GM19372 (cell line): ENCODE results near the gene MMP8.
A peak's percentile ranks its signal among the peaks of the same experiment; 100 is the strongest.
"Not testable (repeated sequence)": the region's sequence is repeated elsewhere in the genome, so short reads cannot be mapped to it uniquely, and the experiment has no call there.

ENCODE experiments used
- ATAC-seq: cut with Tn5 transposase; IDR thresholded peaks from one replicate; pipeline ENCODE4 v1.9.1; 2021; ENCODE audit warnings: mild to moderate bottlenecking, low read depth, moderate library complexity; ENCODE audit not compliant: unreplicated experiment

Gene MMP8

GRCh38 chr11:102724904-102725500 is at the start of gene MMP8:
Gene MMP8, minus strand, starts transcription at chr11:102724954. Its CDS starts 99 bp downstream, at chr11:102724855.
- no peak for ATAC-seq

DNA sequence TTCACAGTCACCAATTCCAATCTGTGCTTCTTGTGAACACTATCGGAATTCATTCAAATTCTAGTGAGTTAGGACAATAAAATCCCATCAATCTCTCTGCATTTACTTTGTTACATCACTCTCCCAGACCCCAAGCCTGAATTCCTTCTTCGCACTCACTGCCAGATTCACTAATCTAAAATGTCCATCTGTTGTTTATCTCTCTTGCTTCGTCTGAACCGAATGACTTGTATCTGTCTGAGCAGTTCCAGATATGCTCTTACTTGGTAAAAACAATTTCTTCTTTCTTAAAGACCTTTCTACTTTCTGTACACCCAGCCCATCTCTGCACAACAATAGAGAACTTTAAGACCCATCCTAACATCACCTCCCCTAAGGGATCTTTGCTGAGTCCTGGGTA is 48.6 kb upstream of the MMP8 start:
- ATAC-seq, result no peak

DNA sequence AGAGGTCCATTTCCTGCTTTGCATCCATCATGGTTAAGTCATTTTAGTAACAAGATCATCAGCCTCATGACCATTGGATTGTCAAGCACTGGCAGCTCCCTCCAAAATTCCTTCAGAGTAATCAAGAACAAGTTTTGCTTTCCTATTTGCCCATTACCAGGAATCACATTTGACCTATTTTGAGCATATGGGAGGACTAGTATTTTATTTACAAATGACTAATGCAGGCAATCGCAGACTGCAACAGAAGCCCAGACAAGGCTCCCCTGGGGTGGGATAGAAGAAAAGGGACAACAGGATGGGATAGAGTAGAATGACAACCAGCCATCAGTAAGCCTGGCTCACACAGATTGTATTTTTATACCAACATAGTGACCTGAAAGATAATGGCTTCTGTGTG is 46.6 kb upstream of the MMP8 start:
- no peak for ATAC-seq

- no peak for ATAC-seq
Measured at GRCh38 chr11:102770191-102770590, 45.4 kb upstream of the MMP8 start.

GRCh38 chr11:102767800-102768199 is 43.0 kb upstream of the MMP8 start:
- ATAC-seq, result no peak

DNA sequence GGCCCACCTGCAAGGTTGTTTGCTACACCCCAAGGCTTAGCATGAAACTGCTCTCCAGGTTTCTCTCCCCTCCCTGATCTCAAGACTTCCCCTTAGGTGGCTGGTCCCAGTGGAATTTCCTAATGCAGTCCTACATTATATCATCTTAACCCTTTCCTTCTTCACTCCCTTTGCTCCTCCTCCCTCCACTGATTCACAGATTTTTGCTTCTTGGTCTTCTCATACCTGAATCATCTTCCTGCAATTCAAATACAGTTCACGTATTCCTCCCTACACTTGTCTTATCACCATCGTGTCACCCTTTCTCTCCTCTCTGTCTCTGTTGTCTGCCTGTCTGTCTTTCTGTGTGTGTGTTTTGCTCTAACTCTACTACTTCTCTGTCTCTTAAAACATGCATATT is 38.7 kb upstream of the MMP8 start:
- ATAC-seq, result no peak

DNA sequence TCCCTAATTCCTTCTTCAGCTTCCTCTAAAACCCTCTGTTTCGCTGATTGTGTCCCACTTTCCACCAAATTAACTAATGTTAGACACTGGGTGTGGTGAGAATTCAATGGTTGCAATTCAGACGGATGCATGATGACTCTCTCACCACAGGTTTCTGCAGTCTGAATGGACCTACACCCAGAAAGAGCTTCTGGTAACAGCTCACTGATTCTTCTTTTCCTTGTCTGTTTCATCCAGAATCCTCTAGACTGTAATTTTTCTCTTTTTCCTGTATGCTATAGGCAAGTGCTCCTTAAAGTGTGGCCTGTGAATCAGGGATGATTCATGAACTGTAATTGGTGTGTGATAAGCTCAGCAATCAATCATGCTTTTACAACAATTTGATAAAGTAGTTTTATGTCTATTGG is 37.6 kb upstream of the MMP8 start:
- ATAC-seq, result no peak

DNA sequence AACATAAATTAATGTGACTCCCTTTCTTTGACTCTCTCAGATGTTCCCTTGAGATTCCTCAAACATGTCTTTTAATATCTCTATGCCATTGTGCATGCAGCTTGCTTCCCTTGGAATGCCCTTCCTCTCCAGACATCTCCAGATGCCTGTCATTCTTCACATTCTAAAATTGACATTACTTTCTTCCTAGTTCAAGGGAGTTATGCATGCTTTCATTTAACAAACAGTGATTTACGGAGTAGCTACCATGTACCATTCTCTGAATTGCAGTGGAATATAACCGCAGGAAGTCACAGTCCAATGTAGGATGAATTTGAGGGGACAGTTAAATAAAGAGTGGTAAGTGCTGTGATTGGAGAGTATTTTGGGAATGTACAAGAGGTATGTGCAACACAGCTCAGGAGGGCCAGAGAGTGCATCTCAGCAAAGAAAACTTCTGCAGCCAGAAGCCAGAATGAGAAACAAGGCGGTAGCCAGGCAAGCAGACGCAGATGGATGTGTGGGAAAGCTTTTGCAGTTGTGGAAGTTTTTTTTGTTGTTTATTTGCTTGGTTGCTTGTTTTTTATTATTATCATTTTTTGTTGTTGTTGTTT is 37.0 kb upstream of the MMP8 start:
- ATAC-seq, result no peak

- no peak for ATAC-seq
Measured at GRCh38 chr11:102760344-102761035, 35.7 kb upstream of the MMP8 start.

- ATAC-seq, result no peak
Measured at GRCh38 chr11:102757823-102758549, 33.2 kb upstream of the MMP8 start.

DNA sequence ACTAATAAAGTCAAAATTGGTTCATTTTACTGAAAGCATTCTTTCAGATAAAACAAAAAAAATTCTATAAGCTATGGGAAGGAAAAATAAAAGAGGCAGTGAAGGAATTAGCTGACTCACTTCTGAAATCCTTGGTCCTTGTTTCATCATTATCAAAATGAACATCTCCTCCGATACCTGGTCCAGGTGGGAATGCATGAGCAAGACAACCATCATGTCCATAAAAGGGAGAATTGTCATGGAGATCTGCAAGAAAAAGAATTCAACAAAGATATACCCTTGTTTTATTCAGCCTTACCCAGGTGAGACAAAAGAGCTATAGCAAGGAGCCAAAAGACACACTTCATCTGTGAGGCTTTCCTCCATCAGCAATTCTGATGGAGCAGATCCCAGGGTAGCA is 28.5 kb upstream of the MMP8 start:
- no peak for ATAC-seq

- no peak for ATAC-seq
Measured at GRCh38 chr11:102751673-102752072, 26.9 kb upstream of the MMP8 start.

GRCh38 chr11:102749101-102749722 is 24.5 kb upstream of the MMP8 start:
- no peak for ATAC-seq

- not testable (repeated sequence) for ATAC-seq
Measured at GRCh38 chr11:102746746-102747578, 22.2 kb upstream of the MMP8 start.

DNA sequence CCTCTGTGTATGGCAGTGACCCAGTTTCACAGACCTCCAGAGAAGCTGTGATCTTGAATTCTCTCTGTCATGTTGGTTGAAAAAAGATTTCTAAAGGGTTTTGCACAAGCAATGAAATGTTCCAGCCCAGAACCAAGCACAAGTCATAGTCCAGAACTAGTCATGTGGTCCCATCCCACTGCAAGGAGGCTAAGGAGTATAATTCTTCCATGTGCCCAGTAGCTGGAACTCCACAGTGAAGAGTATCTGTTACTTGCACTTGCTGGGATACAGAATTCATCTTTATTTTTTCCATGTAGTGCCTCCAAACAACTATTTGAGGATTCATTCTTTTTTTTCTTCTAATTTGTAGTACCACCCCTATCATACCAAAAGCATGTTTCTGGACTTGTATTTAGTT is 9.9 kb upstream of the MMP8 start:
- no peak for ATAC-seq

GRCh38 chr11:102733232-102733875 is 8.6 kb upstream of the MMP8 start:
- peak; percentile 82 for ATAC-seq

GRCh38 chr11:102730944-102731343 is 6.2 kb upstream of the MMP8 start:
- not testable (repeated sequence) for ATAC-seq

DNA sequence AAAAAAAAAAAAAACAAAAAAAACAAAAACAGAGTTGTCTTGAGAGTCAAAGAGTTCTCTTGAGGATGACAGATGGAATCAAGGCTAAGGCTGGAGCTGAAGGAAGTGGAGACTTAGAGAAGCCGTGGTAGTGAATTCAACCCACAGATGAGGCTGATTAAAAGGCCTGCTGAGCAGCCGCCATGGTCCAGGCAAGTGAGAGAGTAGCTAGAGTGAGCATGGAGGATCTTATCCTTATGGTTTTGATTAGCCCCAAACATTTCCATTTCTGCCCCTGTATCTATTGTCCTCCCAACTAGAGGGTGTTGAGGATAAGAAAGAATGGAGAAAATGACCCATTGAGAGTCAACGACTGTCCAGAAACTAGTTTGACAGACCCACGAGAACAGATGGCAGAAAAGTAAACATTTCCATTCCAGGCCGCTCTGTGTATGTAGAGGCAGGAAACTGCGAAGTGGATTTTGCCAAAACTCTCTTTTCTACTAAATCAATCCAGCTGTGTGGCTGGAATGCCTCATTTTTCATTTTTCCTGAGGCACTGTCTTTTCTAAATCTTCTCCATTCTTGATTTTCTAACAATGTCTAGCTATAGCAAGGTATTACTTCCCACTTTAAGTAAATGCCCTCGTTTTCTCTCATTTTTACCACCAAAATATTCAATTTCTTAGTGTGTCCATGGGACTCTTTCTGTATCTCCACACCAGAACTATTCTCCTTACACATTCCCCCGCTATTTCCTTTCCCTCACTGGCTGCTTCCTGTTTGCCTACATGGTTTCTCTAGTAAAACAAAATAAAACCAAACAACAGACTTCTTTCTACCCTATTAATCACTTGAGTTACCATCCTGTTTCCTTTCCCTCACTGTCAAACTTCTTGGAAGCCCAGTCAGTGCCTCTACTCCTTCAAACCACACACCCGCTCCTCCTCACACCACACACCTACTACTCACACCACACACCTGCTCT is 5.4 kb upstream of the MMP8 start:
- no peak for ATAC-seq
